Spleen (tissue), 11 donors: ENCODE results near the gene CACNA1F. TPM values are rescaled to one million over a fixed set of nuclear protein-coding genes. Genes with fewer than 3 reads are reported as not detected.

Experiments used
- DNase-seq: peaks from one replicate; pipeline ENCODE4 v3.0.0-alpha.2; 2020
- H3K27ac ChIP-seq, 8 donors: fragments of 200-600 bp; sonication (generic) in 7 of 8; 1 replicate in 4 of 8; 2 replicates in 4 of 8; pipeline versions ENCODE4 v1.5.0 to v1.8.0; 2016 to 2021; ENCODE audit warnings: inconsistent platforms in 4 of 8, mild to moderate bottlenecking in 4 of 8, moderate library complexity in 1 of 8
- H3K27me3 ChIP-seq, 7 donors: fragments of 200-600 bp; sonication (generic) in 6 of 7; replicated peaks in 1 of 7; 1 replicate in 4 of 7; 2 replicates in 3 of 7; pipeline versions ENCODE4 v1.5.0 to v1.8.0; 2016 to 2021; ENCODE audit warnings: inconsistent platforms in 3 of 7, mild to moderate bottlenecking in 1 of 7
- H3K36me3 ChIP-seq, 6 donors: fragments of 200-600 bp; sonication (generic) in 5 of 6; 1 replicate in 4 of 6; 2 replicates in 2 of 6; pipeline versions ENCODE4 v1.5.0 to v1.8.0; 2016 to 2021; ENCODE audit warnings: inconsistent platforms in 2 of 6
- H3K4me1 ChIP-seq, 6 donors: fragments of 200-600 bp; sonication (generic) in 5 of 6; 1 replicate in 3 of 6; 2 replicates in 3 of 6; pipeline versions ENCODE4 v1.5.0 to v1.8.0; 2016 to 2021; ENCODE audit warnings: inconsistent platforms in 3 of 6
- H3K4me3 ChIP-seq, 8 donors: fragments of 200-600 bp; sonication (generic) in 7 of 8; 1 replicate in 4 of 8; 2 replicates in 4 of 8; pipeline versions ENCODE4 v1.5.0 to v1.8.0; 2016 to 2021; ENCODE audit warnings: inconsistent platforms in 4 of 8, mild to moderate bottlenecking in 4 of 8, moderate library complexity in 2 of 8
- H3K9me3 ChIP-seq, 8 donors: fragments of 200-600 bp; sonication (generic) in 7 of 8; 1 replicate in 4 of 8; 2 replicates in 4 of 8; pipeline versions ENCODE4 v1.5.0 to v1.8.0; 2016 to 2021; ENCODE audit warnings: inconsistent platforms in 4 of 8
- POLR2A ChIP-seq, 3 donors: fragments of 450-650 bp; IDR thresholded peaks; one replicate each; pipeline ENCODE4 v1.5.1; 2017; ENCODE audit warnings: antibody characterized with exemption in 3 of 3, mild to moderate bottlenecking in 1 of 3
- POLR2AphosphoS5 ChIP-seq, 3 donors: sonication (generic); formaldehyde crosslinking; IDR thresholded peaks; one replicate each; pipeline ENCODE4 v1.5.1; 2017; ENCODE audit warnings: antibody characterized with exemption in 3 of 3
- WGBS, 5 donors: extraction: QIAGEN DNeasy Blood & Tissue Kit in 3 of 5; methylation state at CpG; one replicate each; pipeline versions ENCODE4 v1.1.5 to v1.1.7; 2013 to 2018; 5-methylcytosine and 5-hydroxymethylcytosine counted together
- intact Hi-C: fragments of 100-400 bp; cut with DNase I; formaldehyde crosslinking; loops from one replicate; pipeline ENCODE4 v1.15.0; 2023; ENCODE audit warnings: low total_unique reads
- polyA plus RNA-seq, 3 donors: library from polyadenylated mRNA; stranded (reverse); fragments of 200-250 nt; gene quantifications; one replicate each; pipeline ENCODE4 v1.2.1, GENCODE V29; 2013
- total RNA-seq, 7 donors: library from RNA; depleted of rRNA in 3 of 7; stranded (reverse); fragments of >200 nt in 3 of 7; fragmentation: NEBNext Ultra II Directional in 4 of 7; extraction: Animal tissue kit (Norgen Biotek cat#: 25700) in 4 of 7; gene quantifications; one replicate each; pipeline versions ENCODE4 v1.1.0 to v1.2.1, GENCODE V29; 2016 to 2021
- TF ChIP-seq, protein P1 (sequence below), 11 experiments: fragments of 200-600 bp in 7 of 11; fragments of 450-650 bp in 4 of 11; sonication (generic) in 4 of 11; IDR thresholded peaks in 8 of 11; conservative IDR thresholded peaks in 3 of 11; 1 replicate in 7 of 11; 2 replicates in 4 of 11; pipeline versions ENCODE4 v1.4.0 to v1.8.0; 2016 to 2021; ENCODE audit warnings: antibody characterized with exemption in 11 of 11, inconsistent platforms in 4 of 11, mild to moderate bottlenecking in 1 of 11
- donor health status: healthy with polysubstance abuse.
- donor health status: DM: no; HTN: no; CAD: no; lungs with moderate emphysema.
- donor health status: DM: no; HTN: no; CAD: no.
- donor health status: Bipolar disorder and iron deficiency.
- donor health status: healthy.
- donor health status: DM: no; HTN: no; CAD: no.
- donor health status: DM: yes; HTN: yes; CAD: no.

The CACNA1F gene
- total and polyA plus RNA-seq, 10 donors: 0.55 to 2.9 (median 0.91) TPM

DNA sequence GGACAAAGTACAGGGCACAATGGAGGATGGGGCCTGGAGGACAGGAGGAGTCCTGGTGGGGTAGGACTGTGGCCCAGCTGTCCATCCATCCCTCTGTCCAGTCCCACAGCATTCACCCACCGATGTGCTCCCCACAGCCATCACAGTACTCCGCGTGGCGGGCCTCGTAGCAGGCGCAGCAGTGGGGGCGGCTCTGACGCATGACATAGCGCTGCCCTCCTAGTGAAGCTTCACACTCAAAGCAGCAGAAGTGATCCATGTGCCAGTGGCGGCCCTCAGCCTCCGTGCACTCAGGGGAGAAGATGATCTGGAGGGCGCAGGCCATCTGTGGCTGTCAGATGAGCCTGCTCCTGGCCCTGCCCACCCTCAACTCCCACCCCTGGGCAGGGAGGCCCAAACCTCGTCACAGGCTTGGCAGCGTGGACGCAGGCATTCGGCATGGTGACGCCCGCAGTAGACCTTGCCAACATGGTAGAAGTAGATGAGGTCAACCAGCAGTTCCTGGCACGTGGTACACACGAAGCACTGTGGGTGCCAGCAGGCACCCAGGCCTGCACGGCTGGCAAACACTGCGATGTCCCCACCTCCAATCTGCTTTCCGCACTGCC lies 55.2 kb downstream of the CACNA1F start:
- H3K4me3 ChIP-seq: no peak overlapping the region
- H3K36me3 ChIP-seq: peaks cover 0 to 92% (median 17%) of the 10 kb centered on the region in 6 donors
- intact Hi-C loops: no loop called here
- DNase-seq: no peak
- H3K27ac ChIP-seq: peak overlapping the region in 3 of 8 donors; percentile 74 to 85 (median 81)
- 86 to 97% (median 94%) methylated on average over 7 to 23 of the region's 23 CpGs for WGBS, 5 donors
- peak in 1 of 3 donors; percentile 45 for TF ChIP-seq POLR2AphosphoS5 (IDR thresholded peaks at IDR 0.05)
- TF ChIP-seq, protein P1, sequence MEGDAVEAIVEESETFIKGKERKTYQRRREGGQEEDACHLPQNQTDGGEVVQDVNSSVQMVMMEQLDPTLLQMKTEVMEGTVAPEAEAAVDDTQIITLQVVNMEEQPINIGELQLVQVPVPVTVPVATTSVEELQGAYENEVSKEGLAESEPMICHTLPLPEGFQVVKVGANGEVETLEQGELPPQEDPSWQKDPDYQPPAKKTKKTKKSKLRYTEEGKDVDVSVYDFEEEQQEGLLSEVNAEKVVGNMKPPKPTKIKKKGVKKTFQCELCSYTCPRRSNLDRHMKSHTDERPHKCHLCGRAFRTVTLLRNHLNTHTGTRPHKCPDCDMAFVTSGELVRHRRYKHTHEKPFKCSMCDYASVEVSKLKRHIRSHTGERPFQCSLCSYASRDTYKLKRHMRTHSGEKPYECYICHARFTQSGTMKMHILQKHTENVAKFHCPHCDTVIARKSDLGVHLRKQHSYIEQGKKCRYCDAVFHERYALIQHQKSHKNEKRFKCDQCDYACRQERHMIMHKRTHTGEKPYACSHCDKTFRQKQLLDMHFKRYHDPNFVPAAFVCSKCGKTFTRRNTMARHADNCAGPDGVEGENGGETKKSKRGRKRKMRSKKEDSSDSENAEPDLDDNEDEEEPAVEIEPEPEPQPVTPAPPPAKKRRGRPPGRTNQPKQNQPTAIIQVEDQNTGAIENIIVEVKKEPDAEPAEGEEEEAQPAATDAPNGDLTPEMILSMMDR (IDR thresholded peaks at IDR 0.05 in 8 of 11, conservative IDR thresholded peaks at IDR 0.05 in 3 of 11): no peak
- H3K9me3 ChIP-seq: no peaks in the 10 kb centered on the region
- H3K4me1 ChIP-seq: peaks cover 0 to 29% (median 8%) of the 10 kb centered on the region in 6 donors
- H3K27me3 ChIP-seq: no peaks in the 10 kb centered on the region

DNA sequence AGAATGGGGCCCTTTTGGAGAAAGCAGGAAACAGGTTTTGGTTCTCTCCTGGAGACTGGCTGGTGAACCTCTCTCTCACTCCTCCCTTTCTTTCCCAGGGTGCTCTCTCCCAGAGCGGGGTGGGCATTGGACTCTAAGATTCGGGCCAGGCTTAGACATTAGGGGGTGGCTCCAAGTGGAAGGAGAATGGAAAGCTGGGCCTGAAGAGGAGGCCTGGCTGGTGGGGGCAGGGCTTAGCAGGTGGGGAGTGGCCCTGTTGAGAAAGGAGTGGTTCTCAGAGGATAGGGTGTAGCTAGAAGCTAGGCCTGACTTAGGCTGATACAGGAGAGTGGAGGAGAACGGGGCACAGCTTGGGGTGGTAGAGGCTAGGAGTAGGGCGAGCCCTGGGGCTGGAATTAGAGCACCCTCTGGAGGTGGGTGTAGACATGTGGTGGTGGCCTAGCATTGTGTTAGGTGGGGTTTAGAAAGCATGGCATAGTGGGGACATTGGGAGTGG lies 55.8 kb downstream of the CACNA1F start:
- H3K36me3 ChIP-seq: peaks cover 0 to 86% (median 16%) of the 10 kb centered on the region in 6 donors
- DNase-seq: no peak

DNA sequence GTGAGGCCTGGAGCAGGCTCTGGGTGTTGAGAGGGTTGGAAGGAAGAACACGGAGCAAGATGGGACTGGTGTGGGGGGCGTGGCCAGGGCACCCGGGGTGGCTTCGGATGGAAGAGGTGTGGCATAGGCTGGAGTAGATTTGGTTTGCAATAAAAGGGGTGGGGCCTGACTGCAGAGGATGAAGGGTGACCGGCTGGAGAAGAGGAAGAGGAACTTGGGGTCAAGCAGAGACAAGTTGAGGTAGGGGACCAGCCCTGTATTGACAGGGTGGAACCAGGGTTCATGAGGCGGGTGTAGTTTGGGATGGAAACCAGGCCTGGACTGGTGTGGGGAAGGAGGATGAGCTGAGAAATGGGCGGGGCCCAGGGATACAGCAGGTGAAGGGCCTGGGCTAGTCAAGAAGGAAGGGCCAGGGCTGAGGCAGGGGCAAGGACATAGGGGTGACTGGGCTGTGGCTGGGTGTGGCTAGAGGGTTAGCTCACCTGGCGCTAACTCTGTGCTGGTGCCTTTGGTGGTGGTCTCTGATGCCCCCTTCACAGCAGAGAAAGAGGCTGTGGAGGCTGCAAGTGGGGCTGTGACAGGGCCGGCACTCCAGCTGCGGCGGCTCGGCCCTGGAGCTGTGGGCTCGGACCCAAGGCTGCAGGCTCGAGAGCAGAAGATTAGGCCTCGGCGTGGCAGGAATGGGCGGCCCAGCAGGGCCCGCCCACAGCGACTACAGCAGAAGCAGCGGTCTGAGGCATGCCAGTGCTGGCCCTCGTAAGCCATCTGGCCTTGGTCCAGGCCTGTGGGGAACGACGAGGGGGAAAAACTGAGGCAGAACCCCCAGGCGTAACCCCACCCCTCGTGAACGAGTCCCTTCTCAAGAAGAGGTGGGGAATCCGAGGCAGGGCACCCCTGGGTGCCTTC lies 56.5 kb downstream of the CACNA1F start:
- peak overlapping the region in 1 of 8 donors; percentile 11 for H3K4me3 ChIP-seq
- no peak for TF ChIP-seq POLR2A (IDR thresholded peaks at IDR 0.05)
- TF ChIP-seq POLR2AphosphoS5 (IDR thresholded peaks at IDR 0.05): peak in 2 of 3 donors; percentile 29 to 33
- DNase-seq: no peak
- 43 to 82% (median 76%) methylated on average over 7 to 27 of the region's 27 CpGs for WGBS, 5 donors
- intact Hi-C loops: no loop called here
- peaks cover 0 to 79% (median 16%) of the 10 kb centered on the region in 6 donors for H3K36me3 ChIP-seq
- H3K4me1 ChIP-seq: peaks cover 0 to 35% (median 13%) of the 10 kb centered on the region in 6 donors
- peak overlapping the region in 7 of 8 donors; percentile 36 to 85 (median 65) for H3K27ac ChIP-seq
- no peaks in the 10 kb centered on the region for H3K9me3 ChIP-seq
- no peaks in the 10 kb centered on the region for H3K27me3 ChIP-seq

More for the DNA sequence above, 55.8 kb downstream of the CACNA1F start:
- WGBS, 5 donors: 60 to 82% (median 74%) methylated on average over 1 to 4 of the region's 4 CpGs
- H3K27ac ChIP-seq: peak overlapping the region in 6 of 8 donors; percentile 36 to 85 (median 70)
- H3K4me3 ChIP-seq: peak overlapping the region in 1 of 8 donors; percentile 11
- H3K9me3 ChIP-seq: no peaks in the 10 kb centered on the region
- H3K4me1 ChIP-seq: peaks cover 0 to 34% (median 13%) of the 10 kb centered on the region in 6 donors
- TF ChIP-seq, protein P1 (IDR thresholded peaks at IDR 0.05 in 8 of 11, conservative IDR thresholded peaks at IDR 0.05 in 3 of 11): peak in 3 of 11 experiments; percentile 29 to 37 (median 33)
- no peak for TF ChIP-seq POLR2A (IDR thresholded peaks at IDR 0.05)
- intact Hi-C loops: no loop called here
- H3K27me3 ChIP-seq: no peaks in the 10 kb centered on the region

DNA sequence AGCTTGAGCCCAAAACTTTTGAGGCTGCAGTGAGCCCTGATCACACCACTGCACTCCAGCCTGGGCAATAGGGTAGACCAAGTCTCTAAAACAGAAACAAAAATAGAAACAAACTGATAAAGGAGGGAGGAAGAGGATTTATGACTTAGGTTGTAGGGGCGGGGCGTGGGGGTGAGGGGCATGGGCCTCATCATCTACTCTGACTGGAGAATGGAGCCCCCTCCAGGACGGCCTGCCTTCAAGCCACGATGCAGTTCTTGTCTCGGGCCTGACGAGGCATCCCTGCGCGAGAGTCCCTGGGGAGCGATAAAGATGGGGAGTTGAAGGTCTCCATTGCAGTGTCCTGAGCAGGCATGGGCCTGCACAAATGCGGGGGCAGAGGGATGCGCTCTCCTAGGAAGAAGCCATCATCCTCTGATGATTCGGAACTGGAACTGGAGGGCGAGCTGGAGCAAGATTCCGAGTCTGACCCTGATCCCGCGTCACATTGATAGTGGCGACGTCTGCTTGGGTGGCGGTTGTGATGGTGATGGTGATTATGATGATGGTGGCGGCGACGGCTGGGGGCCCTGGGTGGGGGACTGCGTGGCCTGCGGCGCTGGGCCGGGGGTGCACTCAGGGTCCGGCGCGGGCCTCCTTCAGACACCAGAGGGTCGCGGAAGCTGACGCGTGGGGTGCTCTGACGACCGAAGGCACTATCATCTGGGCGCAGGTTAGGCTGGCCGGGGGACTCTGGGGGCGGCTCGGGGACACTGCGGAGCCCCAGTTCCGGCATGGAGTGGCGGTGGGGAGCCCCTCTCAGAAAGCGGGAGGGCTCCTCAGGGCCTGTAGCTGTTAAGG lies 57.5 kb downstream of the CACNA1F start:
- peaks cover 0 to 72% (median 16%) of the 10 kb centered on the region in 6 donors for H3K36me3 ChIP-seq
- H3K9me3 ChIP-seq: no peaks in the 10 kb centered on the region
- DNase-seq: no peak
- 86 to 95% (median 94%) methylated on average over 24 to 43 of the region's 43 CpGs for whole genome bisulfite sequencing, 5 donors
- TF ChIP-seq, protein P1 (IDR thresholded peaks at IDR 0.05 in 8 of 11, conservative IDR thresholded peaks at IDR 0.05 in 3 of 11): no peak
- TF ChIP-seq POLR2AphosphoS5 (IDR thresholded peaks at IDR 0.05): peak in 1 of 3 donors; percentile 37
- no peak for TF ChIP-seq POLR2A (IDR thresholded peaks at IDR 0.05)
- peak overlapping the region in 3 of 8 donors; percentile 74 to 85 (median 81) for H3K27ac ChIP-seq
- intact Hi-C loops: no loop called here
- no peak overlapping the region for H3K4me3 ChIP-seq
- H3K27me3 ChIP-seq: no peaks in the 10 kb centered on the region
- peaks cover 0 to 43% (median 13%) of the 10 kb centered on the region in 6 donors for H3K4me1 ChIP-seq
